Ovary (tissue), 9 donors: ENCODE data around the gene GSN. TPM values are rescaled to one million over a fixed set of nuclear protein-coding genes. Genes with fewer than 3 reads are reported as not detected.

Experiments used
- DNase-seq, 5 donors: peaks; one replicate each; pipeline ENCODE4 v3.0.0-alpha.2; 2019 to 2020
- H3K27ac ChIP-seq, 2 donors: fragments of 200-600 bp; one replicate each; pipeline versions ENCODE4 v1.5.1 to v1.8.0; 2019 to 2022
- H3K27me3 ChIP-seq: fragments of 200-600 bp; one replicate; pipeline ENCODE4 v1.8.0; 2022
- H3K36me3 ChIP-seq: fragments of 200-600 bp; sonication (generic); one replicate; pipeline ENCODE4 v1.5.1; 2019
- H3K4me1 ChIP-seq: one replicate; pipeline ENCODE4 v1.8.1; 2013; ENCODE audit warnings: mild to moderate bottlenecking, moderate library complexity; ENCODE audit not compliant: insufficient read depth
- H3K4me3 ChIP-seq: fragments of 200-600 bp; sonication (generic); one replicate; pipeline ENCODE4 v1.5.1; 2017
- H3K9me3 ChIP-seq, 2 donors: fragments of 200-600 bp in 1 of 2; sonication (generic) in 1 of 2; one replicate each; pipeline versions ENCODE4 v1.5.1 to v1.8.1; 2013 to 2019; ENCODE audit warnings: mild to moderate bottlenecking in 1 of 2, moderate library complexity in 1 of 2
- EP300 ChIP-seq: sonication (generic); formaldehyde crosslinking; IDR thresholded peaks from one replicate; pipeline ENCODE4 v1.6.1; 2017; ENCODE audit warnings: antibody characterized with exemption
- POLR2A ChIP-seq: fragments of 450-650 bp; IDR thresholded peaks from one replicate; pipeline ENCODE4 v1.6.1; 2017; ENCODE audit warnings: antibody characterized with exemption, mild to moderate bottlenecking, moderate library complexity
- WGBS, 3 donors: extraction: QIAGEN DNeasy Blood & Tissue Kit in 1 of 3; methylation state at CpG; one replicate each; pipeline versions ENCODE4 v1.1.5 to v1.1.7; 2013 to 2017; 5-methylcytosine and 5-hydroxymethylcytosine counted together
- intact Hi-C, 4 donors: fragments of 100-400 bp; cut with DNase I; formaldehyde crosslinking; loops; one replicate each; pipeline versions ENCODE4 v1.11.0 to v1.15.1; 2022 to 2023
- polyA plus RNA-seq, 2 donors: library from polyadenylated mRNA; stranded (reverse); fragments of 200-250 nt in 1 of 2; fragments of 350-450 nt in 1 of 2; fragmentation: Illumina TruSeq in 1 of 2; extraction: RNeasy Lipid Tissue Mini Kit (QIAGEN cat#74804) in 1 of 2; gene quantifications; one replicate each; pipeline ENCODE4 v1.2.3, GENCODE V29; 2013 to 2014
- total RNA-seq, 7 donors: library from RNA; depleted of rRNA in 2 of 7; stranded (reverse); fragments of >200 nt in 2 of 7; fragmentation: NEBNext Ultra II Directional in 3 of 7; extraction: Animal tissue kit (Norgen Biotek cat#: 25700) in 3 of 7; gene quantifications; one replicate each; pipeline versions ENCODE4 v1.1.0 to v1.2.4, GENCODE V29; 2016 to 2023
- TF ChIP-seq, protein P1 (sequence below), 3 donors: fragments of 450-650 bp in 2 of 3; fragments of 200-600 bp in 1 of 3; IDR thresholded peaks; one replicate each; pipeline versions ENCODE4 v1.5.1 to v1.8.0; 2016 to 2022; ENCODE audit warnings: antibody characterized with exemption in 3 of 3, mild to moderate bottlenecking in 1 of 3
- donor health status: DM: no; HTN: no; CAD: no; lungs with moderate emphysema.
- donor health status: DM: no; HTN: no; CAD: no.
- donor health status: Bipolar disorder and iron deficiency.
- donor health status: DM: yes; HTN: yes; CAD: no.
- donor health status: DM: no; HTN: no; CAD: no.
- donor health status: DM: yes; HTN: yes; CAD: no.

GSN gene
- total and polyA plus RNA-seq, 9 donors = 188 to 706 (median 370) TPM

DNA sequence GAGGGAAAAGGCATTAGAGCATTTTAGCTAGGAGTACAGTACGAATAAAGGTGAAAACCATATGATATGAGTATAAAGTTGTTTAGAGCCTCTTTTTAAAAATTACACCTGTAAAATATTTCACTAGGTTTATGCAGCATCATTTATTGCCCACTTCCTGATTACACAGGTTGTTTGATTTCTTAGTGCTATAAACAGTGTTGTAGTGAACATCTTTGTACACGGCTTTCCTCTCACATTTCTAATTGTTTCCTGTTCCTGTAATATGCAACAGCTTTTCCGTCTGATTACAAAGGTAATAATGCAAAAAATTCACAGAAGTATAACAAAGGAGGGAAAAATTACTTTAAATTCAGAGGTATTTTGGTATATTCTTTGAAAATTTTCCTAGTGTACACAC is 89.0 kb downstream of the GSN start:
- 86 to 93% (median 91%) methylated on average over 3 of the region's 3 CpGs for WGBS, 3 donors
- intact Hi-C loops = no loop called here
- peaks cover 15% of the 10 kb centered on the region for H3K4me1 ChIP-seq

DNA sequence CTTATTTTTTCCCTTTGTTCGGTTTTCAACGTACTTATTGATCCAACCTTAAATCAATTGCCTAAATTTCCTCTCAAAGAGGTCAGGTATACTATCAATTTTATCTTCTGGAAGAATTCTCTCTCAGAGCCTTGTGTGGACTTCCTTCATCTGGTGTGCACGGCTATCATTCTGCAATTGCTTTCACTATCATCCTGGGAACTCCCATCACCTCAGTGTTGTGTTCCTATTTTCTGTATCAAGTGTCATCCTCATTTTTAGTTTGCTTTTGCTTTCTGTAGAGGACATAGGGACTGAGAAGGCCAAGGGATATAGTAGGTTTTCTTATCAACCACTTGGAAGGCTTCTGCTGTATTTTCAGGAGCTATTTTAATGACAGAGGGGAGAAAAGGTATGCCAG is 90.8 kb downstream of the GSN start:
- TF ChIP-seq, protein P1, sequence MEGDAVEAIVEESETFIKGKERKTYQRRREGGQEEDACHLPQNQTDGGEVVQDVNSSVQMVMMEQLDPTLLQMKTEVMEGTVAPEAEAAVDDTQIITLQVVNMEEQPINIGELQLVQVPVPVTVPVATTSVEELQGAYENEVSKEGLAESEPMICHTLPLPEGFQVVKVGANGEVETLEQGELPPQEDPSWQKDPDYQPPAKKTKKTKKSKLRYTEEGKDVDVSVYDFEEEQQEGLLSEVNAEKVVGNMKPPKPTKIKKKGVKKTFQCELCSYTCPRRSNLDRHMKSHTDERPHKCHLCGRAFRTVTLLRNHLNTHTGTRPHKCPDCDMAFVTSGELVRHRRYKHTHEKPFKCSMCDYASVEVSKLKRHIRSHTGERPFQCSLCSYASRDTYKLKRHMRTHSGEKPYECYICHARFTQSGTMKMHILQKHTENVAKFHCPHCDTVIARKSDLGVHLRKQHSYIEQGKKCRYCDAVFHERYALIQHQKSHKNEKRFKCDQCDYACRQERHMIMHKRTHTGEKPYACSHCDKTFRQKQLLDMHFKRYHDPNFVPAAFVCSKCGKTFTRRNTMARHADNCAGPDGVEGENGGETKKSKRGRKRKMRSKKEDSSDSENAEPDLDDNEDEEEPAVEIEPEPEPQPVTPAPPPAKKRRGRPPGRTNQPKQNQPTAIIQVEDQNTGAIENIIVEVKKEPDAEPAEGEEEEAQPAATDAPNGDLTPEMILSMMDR (IDR thresholded peaks at IDR 0.05) = no peak
- TF ChIP-seq POLR2A (no peak), EP300 (no peak)
- Histone ChIP-seq H3K9me3 (no peaks in the 10 kb centered on the region), H3K4me1 (peaks cover 12% of the 10 kb centered on the region), H3K27me3 (no peaks in the 10 kb centered on the region), H3K36me3 (no peaks in the 10 kb centered on the region), H3K4me3 (no peak overlapping the region), H3K27ac (peak overlapping the region in 1 of 2 donors; percentile 8)
- 72 to 75% (median 75%) methylated on average over 3 of the region's 3 CpGs for WGBS, 3 donors
- intact Hi-C loops = no loop called here
- no peak for DNase-seq

More for the DNA sequence above, 89.0 kb downstream of the GSN start:
- TF ChIP-seq, protein P1 (IDR thresholded peaks at IDR 0.05) = no peak
- no peak for TF ChIP-seq POLR2A
- TF ChIP-seq EP300 = no peak
- no peak for DNase-seq
- no peak overlapping the region for H3K4me3 ChIP-seq
- no peak overlapping the region for H3K27ac ChIP-seq
- no peaks in the 10 kb centered on the region for H3K36me3 ChIP-seq
- H3K27me3 ChIP-seq = no peaks in the 10 kb centered on the region
- no peaks in the 10 kb centered on the region for H3K9me3 ChIP-seq

DNA sequence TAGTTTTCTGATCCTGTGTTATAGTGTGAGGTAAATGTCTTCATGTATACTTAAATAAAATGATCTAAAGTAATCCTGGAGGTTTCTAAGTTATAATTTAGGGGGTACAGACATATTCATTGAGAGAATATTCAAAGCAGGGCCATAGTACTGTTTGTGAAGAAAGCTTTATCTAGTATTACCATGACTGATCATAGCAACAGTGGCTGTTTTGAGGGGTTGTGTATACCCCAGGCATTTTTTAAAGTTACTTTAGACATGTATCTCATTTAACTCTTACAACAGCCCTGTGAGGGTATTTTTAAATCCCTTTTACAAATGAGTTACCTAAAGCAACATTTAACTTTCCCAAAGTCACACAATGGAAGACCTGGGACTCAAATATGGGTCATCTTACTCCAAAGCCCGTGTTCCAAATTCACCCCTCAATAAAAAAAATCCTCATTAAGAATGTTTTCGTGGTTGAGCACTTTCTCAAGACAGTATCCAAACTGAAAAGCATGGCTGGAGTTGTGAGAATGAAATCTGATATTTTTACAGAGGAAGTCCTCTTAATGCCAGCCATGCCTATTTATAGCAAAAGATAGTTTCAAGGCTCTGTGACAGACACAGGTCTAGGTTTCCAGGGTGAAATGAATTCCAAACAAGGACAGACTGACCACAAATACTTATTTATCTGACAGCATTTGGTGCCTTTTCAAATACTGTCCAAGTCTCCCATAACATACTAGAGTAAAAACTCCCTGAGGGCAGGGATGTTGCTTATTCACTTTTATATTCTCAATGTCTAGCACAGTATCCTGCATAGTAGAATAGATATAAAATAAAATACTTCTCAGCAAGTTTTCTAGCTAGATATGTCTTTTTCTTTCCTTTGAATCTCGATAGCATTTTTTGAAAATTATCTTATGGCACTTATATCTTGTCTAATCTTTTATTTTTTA is 91.7 kb downstream of the GSN start:
- peaks cover 6% of the 10 kb centered on the region for H3K4me1 ChIP-seq

DNA sequence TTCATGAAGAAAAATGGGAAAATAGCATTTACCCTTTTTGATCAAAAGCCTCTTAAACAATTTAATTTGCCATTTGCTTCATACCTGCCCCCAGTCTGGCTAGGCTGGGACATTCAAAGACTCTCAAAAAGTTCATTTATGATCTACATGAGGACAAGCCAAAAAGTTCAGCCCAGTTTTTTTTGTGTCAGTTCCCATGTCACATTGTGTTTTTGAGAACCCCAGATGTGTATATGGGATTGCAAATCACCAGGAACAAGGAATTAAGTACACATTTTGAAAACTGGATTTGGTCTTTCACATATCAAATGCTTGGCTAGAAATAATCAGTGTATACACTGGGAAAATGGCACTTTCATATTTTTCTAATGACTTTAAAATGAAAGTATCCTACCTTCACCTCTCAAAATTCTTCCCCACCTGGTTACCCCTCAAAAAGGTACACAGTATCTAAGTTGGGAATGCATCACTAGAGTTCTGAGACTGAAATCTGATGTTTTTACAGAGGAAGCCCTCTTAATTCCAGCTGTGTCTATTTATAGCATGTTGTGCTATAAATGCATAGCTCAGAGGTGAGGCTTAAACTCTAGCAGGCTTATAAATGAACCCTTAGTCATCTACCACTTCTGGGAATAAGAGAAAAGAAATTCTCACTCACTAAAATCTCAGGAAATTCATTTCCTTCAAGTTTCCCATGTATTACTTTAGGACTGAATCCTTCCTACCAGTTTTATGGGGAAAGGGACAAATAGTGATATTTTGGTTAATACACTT is 92.8 kb downstream of the GSN start:
- H3K27me3 ChIP-seq = no peaks in the 10 kb centered on the region
- TF ChIP-seq EP300 (no peak), POLR2A (no peak)
- TF ChIP-seq, protein P1 (IDR thresholded peaks at IDR 0.05) = no peak
- peaks cover 4% of the 10 kb centered on the region for H3K4me1 ChIP-seq
- H3K27ac ChIP-seq = peak overlapping the region in 1 of 2 donors; percentile 1
- DNase-seq = no peak
- intact Hi-C loops = no loop called here
- no peaks in the 10 kb centered on the region for H3K9me3 ChIP-seq
- H3K36me3 ChIP-seq = no peaks in the 10 kb centered on the region
- H3K4me3 ChIP-seq = no peak overlapping the region

More for the DNA sequence above, 91.7 kb downstream of the GSN start:
- Histone ChIP-seq H3K36me3 (no peaks in the 10 kb centered on the region), H3K9me3 (no peaks in the 10 kb centered on the region), H3K27ac (no peak overlapping the region), H3K4me3 (no peak overlapping the region), H3K27me3 (no peaks in the 10 kb centered on the region)
- intact Hi-C loops = no loop called here
- TF ChIP-seq, protein P1 (IDR thresholded peaks at IDR 0.05) = no peak
- no peak for TF ChIP-seq POLR2A
- TF ChIP-seq EP300 = no peak
- DNase-seq = no peak
- WGBS, 3 donors = 82 to 92% (median 86%) methylated on average over 3 of the region's 3 CpGs
